SU-DHL-6 (cell line): Measurements from ENCODE around the gene ITGB2.
"Not testable (repeated sequence)": the region's sequence is repeated elsewhere in the genome, so short reads cannot be mapped to it uniquely, and the experiment has no call there.

Experiments
- CTCF ChIP-seq: fragments of 200-600 bp; sonication (generic); IDR thresholded peaks from one replicate; pipeline ENCODE4 v1.5.1; 2017; ENCODE audit warnings: antibody characterized with exemption, mild to moderate bottlenecking, low read length, moderate library complexity; ENCODE audit not compliant: insufficient read depth, poor library complexity, severe bottlenecking
- EZH2phosphoT487 ChIP-seq: fragments of 200-600 bp; sonication (generic), shearing (Covaris generic); conservative IDR thresholded peaks from 2 replicates; pipeline ENCODE4 v1.6.1; 2018; ENCODE audit warnings: mild to moderate bottlenecking, antibody characterized with exemption, low read length, moderate library complexity, mixed read lengths

GRCh38 chr21:44879238-44879637 lies 41.5 kb downstream of the ITGB2 start:
- not testable (repeated sequence) for TF ChIP-seq CTCF, EZH2phosphoT487
